Progenitor cell of endocrine pancreas (in vitro differentiated cells): ENCODE measurements around the gene PPARGC1A. TPM values are rescaled to one million over a fixed set of nuclear protein-coding genes. Genes with fewer than 3 reads are reported as not detected.

Experiments used
- DNase-seq: peaks from one replicate; pipeline ENCODE4 v3.0.0; 2021; ENCODE audit warnings: low spot score; ENCODE audit not compliant: unreplicated experiment
- H3K27ac Mint-ChIP-seq: 2 replicates; pipeline ENCODE4 v1.8.0; 2021; ENCODE audit warnings: mild to moderate bottlenecking, moderate library complexity, mixed read lengths
- H3K27me3 Mint-ChIP-seq: 2 replicates; pipeline ENCODE4 v1.8.0; 2021; ENCODE audit warnings: mixed read lengths
- H3K36me3 Mint-ChIP-seq: 2 replicates; pipeline ENCODE4 v1.8.0; 2022; ENCODE audit warnings: mixed read lengths; ENCODE audit not compliant: insufficient read depth
- H3K4me1 Mint-ChIP-seq: 2 replicates; pipeline ENCODE4 v1.8.0; 2021; ENCODE audit warnings: low read depth, mixed read lengths
- H3K4me3 Mint-ChIP-seq: 2 replicates; pipeline ENCODE4 v1.8.0; 2021; ENCODE audit warnings: low read depth, mild to moderate bottlenecking, moderate library complexity, mixed read lengths
- H3K9me3 Mint-ChIP-seq: 2 replicates; pipeline ENCODE4 v1.8.0; 2021; ENCODE audit warnings: low read depth, mixed read lengths
- total RNA-seq: library from RNA; stranded (reverse); gene quantifications from 2 replicates; pipeline ENCODE4 v1.2.1, GENCODE V29; 2021
- TF ChIP-seq, protein P1 (sequence below): fragments of 200-600 bp; sonication (generic); IDR thresholded peaks from one replicate; pipeline ENCODE4 v1.5.0; 2021; ENCODE audit warnings: antibody characterized with exemption, mild to moderate bottlenecking; ENCODE audit not compliant: unreplicated experiment

PPARGC1A gene
- total RNA-seq, 1 donor from 2014 or later = 0.93 TPM

DNA sequence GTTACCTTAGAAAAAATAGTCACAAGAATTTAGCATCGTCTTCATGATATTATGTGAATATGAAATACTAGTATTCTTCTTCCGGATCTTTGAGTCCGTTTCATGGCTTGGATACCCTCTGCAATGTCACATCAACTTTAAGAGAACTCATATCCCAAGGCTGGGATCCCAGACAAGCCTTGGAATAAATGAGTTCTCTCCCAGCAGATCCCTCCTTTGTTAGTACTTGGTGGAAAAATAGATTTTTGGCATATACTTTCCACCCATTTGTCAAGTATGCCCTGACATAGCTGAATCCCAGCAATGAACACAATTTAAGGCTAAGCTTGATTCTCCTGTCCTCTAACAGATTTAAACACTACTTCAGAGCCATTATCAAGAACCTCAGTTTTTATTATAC is 144.5 kb downstream of the PPARGC1A start:
- no peak overlapping the region for H3K4me3 Mint-ChIP-seq
- peaks cover 9% of the 10 kb centered on the region for H3K4me1 Mint-ChIP-seq
- no peak for DNase-seq
- TF ChIP-seq, protein P1, sequence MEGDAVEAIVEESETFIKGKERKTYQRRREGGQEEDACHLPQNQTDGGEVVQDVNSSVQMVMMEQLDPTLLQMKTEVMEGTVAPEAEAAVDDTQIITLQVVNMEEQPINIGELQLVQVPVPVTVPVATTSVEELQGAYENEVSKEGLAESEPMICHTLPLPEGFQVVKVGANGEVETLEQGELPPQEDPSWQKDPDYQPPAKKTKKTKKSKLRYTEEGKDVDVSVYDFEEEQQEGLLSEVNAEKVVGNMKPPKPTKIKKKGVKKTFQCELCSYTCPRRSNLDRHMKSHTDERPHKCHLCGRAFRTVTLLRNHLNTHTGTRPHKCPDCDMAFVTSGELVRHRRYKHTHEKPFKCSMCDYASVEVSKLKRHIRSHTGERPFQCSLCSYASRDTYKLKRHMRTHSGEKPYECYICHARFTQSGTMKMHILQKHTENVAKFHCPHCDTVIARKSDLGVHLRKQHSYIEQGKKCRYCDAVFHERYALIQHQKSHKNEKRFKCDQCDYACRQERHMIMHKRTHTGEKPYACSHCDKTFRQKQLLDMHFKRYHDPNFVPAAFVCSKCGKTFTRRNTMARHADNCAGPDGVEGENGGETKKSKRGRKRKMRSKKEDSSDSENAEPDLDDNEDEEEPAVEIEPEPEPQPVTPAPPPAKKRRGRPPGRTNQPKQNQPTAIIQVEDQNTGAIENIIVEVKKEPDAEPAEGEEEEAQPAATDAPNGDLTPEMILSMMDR = no peak
- H3K27me3 Mint-ChIP-seq = no peaks in the 10 kb centered on the region
- no peaks in the 10 kb centered on the region for H3K9me3 Mint-ChIP-seq
- H3K27ac Mint-ChIP-seq = no peak overlapping the region
- no peaks in the 10 kb centered on the region for H3K36me3 Mint-ChIP-seq
